Adrenal gland (tissue), 5 donors: ENCODE data around the gene MSL2.

Source experiments
- POLR2A ChIP-seq, 2 donors: fragments of 450-650 bp; IDR thresholded peaks; one replicate each; pipeline ENCODE4 v1.6.1; 2017; ENCODE audit warnings: antibody characterized with exemption in 2 of 2, mild to moderate bottlenecking in 2 of 2, moderate library complexity in 1 of 2
- TF ChIP-seq, protein P1 (sequence below), 6 experiments: fragments of 450-650 bp in 4 of 6; fragments of 200-600 bp in 2 of 6; sonication (generic) in 1 of 6; IDR thresholded peaks; 1 replicate in 5 of 6; 2 replicates in 1 of 6; pipeline versions ENCODE4 v1.5.1 to v1.8.0; 2016 to 2021; ENCODE audit warnings: antibody characterized with exemption in 6 of 6, mild to moderate bottlenecking in 2 of 6, moderate library complexity in 1 of 6
- donor health status: DM: no; HTN: no; CAD: no.

DNA sequence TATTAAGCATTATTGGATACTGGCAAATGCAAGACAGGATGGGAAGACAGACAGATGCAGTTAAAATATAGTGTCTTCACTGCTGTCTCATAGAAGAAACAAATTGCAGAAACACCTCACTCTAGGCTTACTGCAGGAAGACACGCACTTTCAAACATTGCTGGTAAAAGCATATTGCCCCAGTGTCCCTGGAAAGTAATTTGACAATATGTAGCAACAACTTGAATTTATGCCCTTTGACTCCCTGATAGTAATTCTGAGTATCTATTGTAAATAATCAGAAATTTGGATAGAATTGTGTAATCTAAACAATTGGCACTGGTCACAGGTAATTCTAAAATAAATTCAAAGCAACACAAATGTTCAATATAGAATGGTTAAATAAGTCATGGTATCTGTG lies 62.0 kb downstream of the MSL2 start:
- TF ChIP-seq, protein P1, sequence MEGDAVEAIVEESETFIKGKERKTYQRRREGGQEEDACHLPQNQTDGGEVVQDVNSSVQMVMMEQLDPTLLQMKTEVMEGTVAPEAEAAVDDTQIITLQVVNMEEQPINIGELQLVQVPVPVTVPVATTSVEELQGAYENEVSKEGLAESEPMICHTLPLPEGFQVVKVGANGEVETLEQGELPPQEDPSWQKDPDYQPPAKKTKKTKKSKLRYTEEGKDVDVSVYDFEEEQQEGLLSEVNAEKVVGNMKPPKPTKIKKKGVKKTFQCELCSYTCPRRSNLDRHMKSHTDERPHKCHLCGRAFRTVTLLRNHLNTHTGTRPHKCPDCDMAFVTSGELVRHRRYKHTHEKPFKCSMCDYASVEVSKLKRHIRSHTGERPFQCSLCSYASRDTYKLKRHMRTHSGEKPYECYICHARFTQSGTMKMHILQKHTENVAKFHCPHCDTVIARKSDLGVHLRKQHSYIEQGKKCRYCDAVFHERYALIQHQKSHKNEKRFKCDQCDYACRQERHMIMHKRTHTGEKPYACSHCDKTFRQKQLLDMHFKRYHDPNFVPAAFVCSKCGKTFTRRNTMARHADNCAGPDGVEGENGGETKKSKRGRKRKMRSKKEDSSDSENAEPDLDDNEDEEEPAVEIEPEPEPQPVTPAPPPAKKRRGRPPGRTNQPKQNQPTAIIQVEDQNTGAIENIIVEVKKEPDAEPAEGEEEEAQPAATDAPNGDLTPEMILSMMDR (IDR thresholded peaks at IDR 0.05), result no peak
- TF ChIP-seq POLR2A (IDR thresholded peaks at IDR 0.05), result no peak
